Gastrocnemius medialis (tissue), 4 donors: ENCODE measurements around the gene COL9A3.

Source experiments
- POLR2A ChIP-seq, 2 donors: fragments of 450-650 bp; IDR thresholded peaks; one replicate each; pipeline ENCODE4 v1.6.1; 2017; ENCODE audit warnings: antibody characterized with exemption in 2 of 2, mild to moderate bottlenecking in 2 of 2, moderate library complexity in 2 of 2
- TF ChIP-seq, protein P1 (sequence below), 5 experiments: fragments of 450-650 bp in 3 of 5; fragments of 200-600 bp in 2 of 5; sonication (generic) in 2 of 5; IDR thresholded peaks in 4 of 5; conservative IDR thresholded peaks in 1 of 5; 1 replicate in 4 of 5; 2 replicates in 1 of 5; pipeline ENCODE4 v1.5.1; 2016 to 2019; ENCODE audit warnings: antibody characterized with exemption in 5 of 5, mild to moderate bottlenecking in 3 of 5, moderate library complexity in 3 of 5

DNA sequence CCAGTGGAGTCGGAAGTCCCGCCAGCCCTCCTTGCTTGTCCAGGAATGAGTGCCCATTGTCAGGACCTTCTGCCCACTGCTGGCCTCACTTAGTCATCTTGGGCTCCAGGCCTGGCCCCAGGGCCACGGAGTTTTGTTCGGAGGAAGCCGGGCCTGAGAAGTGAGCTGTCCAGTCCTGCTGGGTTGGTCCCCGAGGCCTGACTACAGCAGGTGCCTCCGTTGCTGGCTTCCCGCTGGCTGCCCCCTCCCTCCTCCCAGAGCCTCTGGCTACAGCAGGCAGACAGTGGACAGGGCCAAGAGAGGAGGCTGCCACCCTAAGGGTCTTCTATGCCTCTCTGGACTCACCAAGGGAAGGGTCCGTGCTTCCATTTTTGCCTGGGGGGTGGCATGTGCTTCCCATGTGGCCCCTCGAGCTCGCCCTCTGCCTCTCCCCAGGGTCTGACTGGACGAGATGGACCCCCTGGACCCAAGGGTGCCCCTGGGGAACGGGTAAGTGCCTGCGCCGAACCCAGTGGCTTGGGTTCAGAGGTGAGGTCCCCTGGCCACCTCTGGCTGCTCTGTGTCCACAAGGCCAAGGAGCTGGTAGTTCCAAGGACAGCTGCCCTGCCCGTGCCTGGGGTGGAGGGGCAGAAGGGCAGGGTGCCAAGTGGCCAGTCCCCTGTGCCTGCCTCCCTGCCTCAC lies 2.8 kb downstream of the COL9A3 start:
- TF ChIP-seq, protein P1, sequence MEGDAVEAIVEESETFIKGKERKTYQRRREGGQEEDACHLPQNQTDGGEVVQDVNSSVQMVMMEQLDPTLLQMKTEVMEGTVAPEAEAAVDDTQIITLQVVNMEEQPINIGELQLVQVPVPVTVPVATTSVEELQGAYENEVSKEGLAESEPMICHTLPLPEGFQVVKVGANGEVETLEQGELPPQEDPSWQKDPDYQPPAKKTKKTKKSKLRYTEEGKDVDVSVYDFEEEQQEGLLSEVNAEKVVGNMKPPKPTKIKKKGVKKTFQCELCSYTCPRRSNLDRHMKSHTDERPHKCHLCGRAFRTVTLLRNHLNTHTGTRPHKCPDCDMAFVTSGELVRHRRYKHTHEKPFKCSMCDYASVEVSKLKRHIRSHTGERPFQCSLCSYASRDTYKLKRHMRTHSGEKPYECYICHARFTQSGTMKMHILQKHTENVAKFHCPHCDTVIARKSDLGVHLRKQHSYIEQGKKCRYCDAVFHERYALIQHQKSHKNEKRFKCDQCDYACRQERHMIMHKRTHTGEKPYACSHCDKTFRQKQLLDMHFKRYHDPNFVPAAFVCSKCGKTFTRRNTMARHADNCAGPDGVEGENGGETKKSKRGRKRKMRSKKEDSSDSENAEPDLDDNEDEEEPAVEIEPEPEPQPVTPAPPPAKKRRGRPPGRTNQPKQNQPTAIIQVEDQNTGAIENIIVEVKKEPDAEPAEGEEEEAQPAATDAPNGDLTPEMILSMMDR (IDR thresholded peaks at IDR 0.05 in 4 of 5, conservative IDR thresholded peaks at IDR 0.05 in 1 of 5) = no peak
- no peak for TF ChIP-seq POLR2A (IDR thresholded peaks at IDR 0.05)
